Lower lobe of right lung (tissue), 2 donors: ENCODE measurements around the gene ZNF277. TPM values are rescaled to one million over a fixed set of nuclear protein-coding genes. Genes with fewer than 3 reads are reported as not detected.

Experiments used
- ATAC-seq, 2 donors: fragments of 200-7000 bp; cut with Tn5 transposase; one replicate each; pipeline ENCODE4 v1.9.1; 2020 to 2022; ENCODE audit warnings: mild to moderate bottlenecking in 2 of 2, moderate library complexity in 2 of 2
- DNase-seq: peaks from one replicate; pipeline ENCODE4 v3.0.0-alpha.2; 2020
- H3K27ac ChIP-seq: fragments of 200-600 bp; one replicate; pipeline ENCODE4 v1.8.0; 2022
- H3K27me3 ChIP-seq: fragments of 200-600 bp; one replicate; pipeline ENCODE4 v1.8.0; 2022; ENCODE audit warnings: low read depth
- H3K36me3 ChIP-seq: fragments of 200-600 bp; one replicate; pipeline ENCODE4 v1.8.0; 2022; ENCODE audit warnings: mild to moderate bottlenecking
- H3K4me1 ChIP-seq: fragments of 200-600 bp; one replicate; pipeline ENCODE4 v1.8.0; 2022
- H3K4me3 ChIP-seq: fragments of 200-600 bp; one replicate; pipeline ENCODE4 v1.8.0; 2022; ENCODE audit warnings: mild to moderate bottlenecking
- H3K9me3 ChIP-seq: fragments of 200-600 bp; one replicate; pipeline ENCODE4 v1.8.0; 2022
- intact Hi-C: fragments of 100-400 bp; cut with DNase I; formaldehyde crosslinking; loops from one replicate; pipeline ENCODE4 v1.11.0; 2022
- total RNA-seq: library from RNA; stranded (reverse); fragmentation: NEBNext Ultra II Directional; extraction: Animal tissue kit (Norgen Biotek cat#: 25700); gene quantifications from one replicate; pipeline ENCODE4 v1.2.1, GENCODE V29; 2021
- TF ChIP-seq, protein P1 (sequence below): fragments of 200-600 bp; IDR thresholded peaks from one replicate; pipeline ENCODE4 v1.8.0; 2022; ENCODE audit warnings: antibody characterized with exemption, mild to moderate bottlenecking
- donor health status: DM: no; HTN: yes; CAD: no; lungs with severe emphysema.

Gene ZNF277
- total RNA-seq, 1 donor from 2014 or later, result 33.3 TPM

DNA sequence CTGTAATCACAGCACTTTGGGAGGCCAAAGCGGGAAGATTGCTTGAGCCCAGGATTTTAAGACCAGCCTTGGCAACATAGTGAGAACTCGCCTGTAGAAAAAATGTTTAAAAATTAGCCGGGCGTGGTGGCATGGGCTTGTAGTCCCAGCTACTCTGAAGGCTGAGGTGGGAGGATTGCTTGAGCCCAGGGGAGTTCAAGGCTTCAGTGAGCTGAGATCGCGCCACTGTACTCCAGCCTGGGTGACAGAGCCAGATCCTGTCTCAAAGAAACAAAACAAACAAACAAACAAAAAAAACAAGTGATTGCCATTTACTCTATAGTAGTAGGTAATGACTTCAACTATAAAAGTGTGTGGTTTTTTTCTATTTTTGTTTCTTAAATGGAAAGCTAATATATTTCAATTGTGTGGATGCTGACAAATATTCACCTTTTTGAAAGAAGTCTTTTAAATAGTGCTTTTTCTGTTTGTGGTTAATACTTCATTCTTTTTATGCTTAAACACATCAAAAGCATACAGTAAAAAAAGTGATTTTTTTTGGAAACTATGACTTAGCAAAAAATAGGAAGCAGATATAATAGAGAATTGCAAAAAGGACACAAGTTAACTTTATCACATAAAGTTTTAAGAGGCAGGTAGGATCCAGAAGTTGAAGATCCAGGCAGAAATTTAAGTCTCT, 48.4 kb downstream of the ZNF277 start:
- H3K27ac ChIP-seq, result peak overlapping the region; percentile 20
- intact Hi-C loops, result no loop called here

DNA sequence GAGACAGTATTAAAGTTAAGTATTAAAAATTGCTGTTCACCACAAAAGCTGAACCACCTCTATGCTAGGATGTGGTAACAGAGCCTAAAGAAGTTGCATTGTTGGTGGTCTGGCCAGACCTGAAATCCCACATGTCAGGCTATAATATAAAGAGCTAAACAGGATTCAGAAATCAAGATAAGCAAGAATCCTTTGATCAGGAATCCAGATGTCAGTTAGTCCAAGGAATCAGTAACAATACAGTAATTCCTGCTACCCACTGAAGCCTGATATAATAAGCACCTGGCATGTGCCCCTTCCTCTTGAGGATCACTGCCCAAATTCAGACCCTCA, 48.9 kb downstream of the ZNF277 start:
- ATAC-seq, result no peak
- intact Hi-C loops, result no loop called here

More for the DNA sequence above, 48.4 kb downstream of the ZNF277 start:
- TF ChIP-seq, protein P1, sequence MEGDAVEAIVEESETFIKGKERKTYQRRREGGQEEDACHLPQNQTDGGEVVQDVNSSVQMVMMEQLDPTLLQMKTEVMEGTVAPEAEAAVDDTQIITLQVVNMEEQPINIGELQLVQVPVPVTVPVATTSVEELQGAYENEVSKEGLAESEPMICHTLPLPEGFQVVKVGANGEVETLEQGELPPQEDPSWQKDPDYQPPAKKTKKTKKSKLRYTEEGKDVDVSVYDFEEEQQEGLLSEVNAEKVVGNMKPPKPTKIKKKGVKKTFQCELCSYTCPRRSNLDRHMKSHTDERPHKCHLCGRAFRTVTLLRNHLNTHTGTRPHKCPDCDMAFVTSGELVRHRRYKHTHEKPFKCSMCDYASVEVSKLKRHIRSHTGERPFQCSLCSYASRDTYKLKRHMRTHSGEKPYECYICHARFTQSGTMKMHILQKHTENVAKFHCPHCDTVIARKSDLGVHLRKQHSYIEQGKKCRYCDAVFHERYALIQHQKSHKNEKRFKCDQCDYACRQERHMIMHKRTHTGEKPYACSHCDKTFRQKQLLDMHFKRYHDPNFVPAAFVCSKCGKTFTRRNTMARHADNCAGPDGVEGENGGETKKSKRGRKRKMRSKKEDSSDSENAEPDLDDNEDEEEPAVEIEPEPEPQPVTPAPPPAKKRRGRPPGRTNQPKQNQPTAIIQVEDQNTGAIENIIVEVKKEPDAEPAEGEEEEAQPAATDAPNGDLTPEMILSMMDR, result no peak
- Histone ChIP-seq H3K9me3 (no peaks in the 10 kb centered on the region), H3K4me3 (no peak overlapping the region), H3K4me1 (peaks cover 24% of the 10 kb centered on the region), H3K36me3 (no peaks in the 10 kb centered on the region), H3K27me3 (no peaks in the 10 kb centered on the region)
- peak in 1 of 2 donors; percentile 38 for ATAC-seq
- no peak for DNase-seq

DNA sequence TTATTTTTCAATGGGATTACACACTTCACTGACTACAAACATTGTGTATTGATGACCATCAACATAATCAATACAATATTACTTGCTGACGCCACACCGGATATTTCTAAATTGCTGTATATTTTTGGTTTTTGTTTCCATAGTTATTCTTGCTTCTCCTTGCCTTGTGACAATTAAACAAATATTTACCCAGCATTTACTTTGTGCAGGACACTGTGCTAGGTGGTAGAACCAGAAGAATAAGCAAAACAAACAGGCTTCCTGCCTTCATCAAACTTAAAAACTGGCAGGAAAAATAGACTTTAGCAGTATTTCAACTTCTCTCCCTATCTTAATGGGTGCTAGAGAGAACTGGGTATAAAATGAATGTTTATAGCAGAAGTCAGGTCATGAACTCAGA, 50.6 kb downstream of the ZNF277 start:
- DNase-seq, result no peak
- Histone ChIP-seq H3K27ac (no peak overlapping the region), H3K4me3 (no peak overlapping the region), H3K27me3 (no peaks in the 10 kb centered on the region), H3K36me3 (no peaks in the 10 kb centered on the region), H3K9me3 (no peaks in the 10 kb centered on the region), H3K4me1 (peaks cover 24% of the 10 kb centered on the region)
- TF ChIP-seq, protein P1, result no peak
- no peak for ATAC-seq
- intact Hi-C loops, result no loop called here

More for the DNA sequence above, 48.9 kb downstream of the ZNF277 start:
- no peak overlapping the region for H3K27ac ChIP-seq
- no peaks in the 10 kb centered on the region for H3K36me3 ChIP-seq
- H3K27me3 ChIP-seq, result no peaks in the 10 kb centered on the region
- TF ChIP-seq, protein P1, result no peak
- no peak overlapping the region for H3K4me3 ChIP-seq
- H3K9me3 ChIP-seq, result no peaks in the 10 kb centered on the region
- H3K4me1 ChIP-seq, result peaks cover 24% of the 10 kb centered on the region
- no peak for DNase-seq

DNA sequence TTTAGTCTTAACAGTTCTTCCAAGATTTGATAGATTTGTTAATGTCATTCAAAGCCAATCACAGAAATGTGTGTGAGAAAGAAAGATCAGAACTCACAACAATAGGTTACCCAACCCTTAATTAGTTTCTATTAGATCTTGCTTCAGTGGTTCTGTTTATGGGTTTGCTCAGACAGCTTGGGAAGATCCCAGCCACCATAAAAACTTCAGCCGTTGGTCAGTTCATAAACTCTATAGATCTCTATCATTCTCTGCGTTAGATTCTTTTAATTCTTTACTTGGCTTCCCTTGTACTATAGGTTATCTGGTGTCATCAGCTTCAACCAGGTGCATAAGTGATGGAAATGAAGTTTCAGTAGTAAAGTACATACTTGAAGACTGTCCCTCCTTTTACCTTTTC, 54.4 kb downstream of the ZNF277 start:
- TF ChIP-seq, protein P1, result no peak
- intact Hi-C loops, result no loop called here
- Histone ChIP-seq H3K36me3 (no peaks in the 10 kb centered on the region), H3K4me3 (no peak overlapping the region), H3K27ac (no peak overlapping the region), H3K9me3 (no peaks in the 10 kb centered on the region), H3K4me1 (peaks cover 12% of the 10 kb centered on the region), H3K27me3 (no peaks in the 10 kb centered on the region)
- DNase-seq (no peak), ATAC-seq (no peak)

DNA sequence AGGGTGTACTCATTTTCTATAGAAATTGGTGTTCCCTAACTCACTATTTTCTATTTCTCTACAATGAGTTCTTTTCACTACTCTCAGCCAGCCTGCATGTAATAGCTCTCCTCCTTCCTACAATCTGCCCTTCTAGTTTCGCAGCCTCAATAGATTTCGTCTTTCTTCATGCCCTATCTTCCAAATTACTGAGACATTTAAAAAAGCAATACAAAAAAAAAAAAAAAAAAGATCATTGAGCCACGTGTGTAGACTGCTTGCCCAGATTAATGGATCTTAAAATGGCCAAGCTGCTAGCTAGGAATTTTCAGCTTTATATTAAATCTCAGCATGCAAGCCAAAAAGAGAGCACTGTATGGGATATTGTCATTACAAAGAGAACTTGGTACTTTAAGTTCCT, 55.5 kb downstream of the ZNF277 start:
- no peak for ATAC-seq
- TF ChIP-seq, protein P1, result no peak
- Histone ChIP-seq H3K36me3 (no peaks in the 10 kb centered on the region), H3K27me3 (no peaks in the 10 kb centered on the region), H3K4me1 (peaks cover 17% of the 10 kb centered on the region), H3K9me3 (no peaks in the 10 kb centered on the region), H3K27ac (no peak overlapping the region), H3K4me3 (no peak overlapping the region)
- intact Hi-C loops, result no loop called here
- DNase-seq, result no peak
